Keratinocyte (primary cell): Measurements from ENCODE around the gene KHNYN. TPM values are rescaled to one million over a fixed set of nuclear protein-coding genes. Genes with fewer than 3 reads are reported as not detected.

ENCODE experiments used
- DNase-seq: peaks from one replicate; pipeline ENCODE4 v3.0.0-alpha.2; 2011; ENCODE audit warnings: low read depth, missing footprints, low spot score
- FAIRE-seq: peaks from 2 replicates; lab custom pipeline; 2011; peaks lifted over from hg19 to GRCh38; lab: Jason Lieb, UNC
- H2AFZ ChIP-seq: 2 replicates; pipeline ENCODE4 v1.6.0; 2012; ENCODE audit warnings: low read length, control low read depth, inconsistent platforms; ENCODE audit not compliant: control insufficient read depth
- H3K27ac ChIP-seq: 2 replicates; pipeline ENCODE4 v1.5.1; 2011; ENCODE audit warnings: low read length; ENCODE audit not compliant: control insufficient read depth, insufficient read depth
- H3K27me3 ChIP-seq: 3 replicates; pipeline ENCODE4 v1.6.0; 2011; ENCODE audit warnings: low read length; ENCODE audit not compliant: control insufficient read depth, insufficient read depth; ENCODE audit errors: extremely low read depth
- H3K36me3 ChIP-seq, 2 experiments: 2 replicates in 1 of 2; 3 replicates in 1 of 2; pipeline ENCODE4 v1.5.1; 2011; ENCODE audit warnings: low read length in 2 of 2, mild to moderate bottlenecking in 1 of 2; ENCODE audit not compliant: control insufficient read depth in 2 of 2, insufficient read depth in 2 of 2; ENCODE audit errors: extremely low read depth in 1 of 2
- H3K4me1 ChIP-seq: 3 replicates; pipeline ENCODE4 v1.5.1; 2011; ENCODE audit warnings: low read length; ENCODE audit not compliant: control insufficient read depth, insufficient read depth; ENCODE audit errors: extremely low read depth
- H3K4me2 ChIP-seq: 3 replicates; pipeline ENCODE4 v1.6.0; 2011; ENCODE audit warnings: low read depth, low read length; ENCODE audit not compliant: control insufficient read depth, insufficient read depth; ENCODE audit errors: extremely low read depth
- H3K4me3 ChIP-seq, 3 experiments: fragments of 200-600 bp in 1 of 3; sonication (generic) in 1 of 3; 2 replicates in 2 of 3; 3 replicates in 1 of 3; pipeline ENCODE4 v1.5.1; 2011 to 2016; ENCODE audit warnings: low read length in 3 of 3, mild to moderate bottlenecking in 3 of 3, control low read depth in 2 of 3, inconsistent platforms in 1 of 3, low read depth in 1 of 3, mixed read lengths in 1 of 3, mixed run types in 1 of 3, moderate library complexity in 1 of 3; ENCODE audit not compliant: control insufficient read depth in 2 of 3, insufficient read depth in 2 of 3; ENCODE audit errors: extremely low read depth in 1 of 3
- H3K79me2 ChIP-seq: 2 replicates; pipeline ENCODE4 v1.6.0; 2012; ENCODE audit warnings: low read length; ENCODE audit not compliant: control insufficient read depth, insufficient read depth
- H3K9ac ChIP-seq: 3 replicates; pipeline ENCODE4 v1.6.0; 2011; ENCODE audit warnings: low read length; ENCODE audit not compliant: control insufficient read depth, insufficient read depth; ENCODE audit errors: extremely low read depth
- H3K9me1 ChIP-seq: 3 replicates; pipeline ENCODE4 v1.6.0; 2011; ENCODE audit warnings: low read length; ENCODE audit not compliant: control insufficient read depth, insufficient read depth; ENCODE audit errors: extremely low read depth
- H3K9me3 ChIP-seq: 2 replicates; pipeline ENCODE4 v1.5.1; 2012; ENCODE audit warnings: low read depth, low read length; ENCODE audit not compliant: control insufficient read depth
- H4K20me1 ChIP-seq: 3 replicates; pipeline ENCODE4 v1.6.0; 2011; ENCODE audit warnings: low read length; ENCODE audit not compliant: control insufficient read depth, insufficient read depth; ENCODE audit errors: extremely low read depth
- CTCF ChIP-seq, 3 experiments: IDR thresholded peaks in 1 of 3; conservative IDR thresholded peaks in 1 of 3; optimal IDR thresholded peaks in 1 of 3; 2 replicates in 2 of 3; 3 replicates in 1 of 3; pipeline versions ENCODE3 to v1.5.1; 2011; ENCODE audit warnings: low read length in 3 of 3, mild to moderate bottlenecking in 3 of 3, moderate library complexity in 2 of 3, control low read depth in 1 of 3, inconsistent platforms in 1 of 3; ENCODE audit not compliant: insufficient read depth in 2 of 3; ENCODE audit errors: extremely low read depth in 1 of 3
- EZH2 ChIP-seq: IDR thresholded peaks from one replicate; pipeline ENCODE4 v1.6.1; 2012; ENCODE audit warnings: inconsistent platforms, mild to moderate bottlenecking, low read length, moderate library complexity
- dilution Hi-C: fragments of 300-500 bp; cut with MboI; formaldehyde crosslinking; loops from one replicate; pipeline ENCODE4 v1.7.0; 2020; ENCODE audit warnings: low sequenced_read_pairs; ENCODE audit not compliant: extremely low pct_ligation_motif_present
- polyA plus RNA-seq, 5 experiments: library from polyadenylated mRNA; depleted of rRNA in 3 of 5; stranded (reverse) in 3 of 5; stranded (forward) in 1 of 5; unstranded in 1 of 5; fragments of >200 nt; gene quantifications; 1 replicate in 1 of 5; 2 replicates in 3 of 5; 3 replicates in 1 of 5; pipeline versions ENCODE4 v1.2.1 to v1.2.3, GENCODE V29; 2011 to 2012; ENCODE audit warnings: missing spikeins in 2 of 5, low read depth in 1 of 5, low replicate concordance in 1 of 5

The KHNYN gene
- polyA plus RNA-seq, 1 donor (not counting 4 experiments of a cell fraction or from before 2014, with no cell fraction given): 26.0 TPM

DNA sequence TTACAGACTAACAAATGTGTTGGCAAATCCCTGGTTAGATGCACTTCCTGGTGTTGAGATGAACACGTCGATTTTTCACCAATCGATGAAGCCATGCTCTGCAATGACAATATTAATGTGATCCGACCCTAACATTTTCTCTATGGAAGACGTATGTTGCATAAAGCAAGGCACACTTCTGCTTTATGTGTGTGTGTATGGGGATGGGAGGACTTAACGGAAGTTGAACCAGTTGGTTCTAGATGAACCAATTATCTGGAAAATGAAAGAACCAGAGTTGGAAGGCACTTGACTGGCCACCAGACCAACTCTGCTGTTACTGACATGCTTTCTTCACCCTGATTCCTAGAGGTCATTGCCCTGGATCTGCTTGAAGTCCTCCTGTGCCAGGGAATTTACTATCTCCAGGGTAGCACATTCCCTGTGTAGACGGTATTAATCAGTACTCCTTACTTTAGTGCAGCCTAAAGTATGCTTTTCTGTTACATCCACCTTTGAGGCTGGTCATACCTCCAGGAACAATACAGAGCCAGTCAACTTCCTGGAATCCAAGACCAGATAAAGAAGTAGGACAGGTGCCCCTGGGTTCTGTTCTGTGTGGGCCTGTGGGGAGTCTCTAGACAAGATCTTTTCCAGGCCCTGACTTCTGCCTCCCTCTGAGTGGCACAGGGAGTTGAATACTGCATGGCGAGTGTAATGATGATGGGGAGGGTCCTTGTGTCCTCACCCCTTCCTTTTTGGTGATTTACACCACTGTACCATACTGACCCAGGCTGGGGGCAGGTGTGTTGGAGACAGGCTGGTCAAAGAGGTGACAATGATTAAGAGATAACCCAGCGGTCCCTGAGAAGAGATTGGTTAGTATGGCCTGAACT lies 8.7 kb downstream of the KHNYN start:
- no peaks in the 10 kb centered on the region for H3K9me3 ChIP-seq
- no peak overlapping the region for H3K4me3 ChIP-seq
- H3K9me1 ChIP-seq: no peaks in the 10 kb centered on the region
- H2AFZ ChIP-seq: no peak overlapping the region
- no peaks in the 10 kb centered on the region for H4K20me1 ChIP-seq
- no peak overlapping the region for H3K9ac ChIP-seq
- no peak for FAIRE-seq
- H3K36me3 ChIP-seq: peaks cover 42 to 65% of the 10 kb centered on the region in 2 experiments
- no peak overlapping the region for H3K27ac ChIP-seq
- TF ChIP-seq EZH2: no peak
- no peak for TF ChIP-seq CTCF (optimal IDR thresholded peaks at IDR 0.05 in 1 of 3, IDR thresholded peaks at IDR 0.05 in 1 of 3, conservative IDR thresholded peaks at IDR 0.05 in 1 of 3; ENCODE audit: extremely low read depth in 1 of 3, insufficient read depth in 2 of 3, low read length in 3 of 3)
- H3K27me3 ChIP-seq: no peaks in the 10 kb centered on the region
- H3K79me2 ChIP-seq: peaks cover 19% of the 10 kb centered on the region
- no peak for DNase-seq
- H3K4me2 ChIP-seq: no peak overlapping the region
- dilution Hi-C loops: no loop called here
- peaks cover 9% of the 10 kb centered on the region for H3K4me1 ChIP-seq

GRCh38 chr14:24439257-24439656 lies 9.5 kb downstream of the KHNYN start:
- Histone ChIP-seq H3K9me3 (no peaks in the 10 kb centered on the region), H3K79me2 (peaks cover 21% of the 10 kb centered on the region), H3K27ac (no peak overlapping the region), H3K9ac (no peak overlapping the region), H3K36me3 (peaks cover 41 to 59% of the 10 kb centered on the region in 2 experiments), H3K4me2 (no peak overlapping the region), H3K4me3 (no peak overlapping the region), H3K27me3 (no peaks in the 10 kb centered on the region), H3K9me1 (no peaks in the 10 kb centered on the region), H4K20me1 (no peaks in the 10 kb centered on the region), H3K4me1 (peaks cover 12% of the 10 kb centered on the region), H2AFZ (no peak overlapping the region)
- dilution Hi-C loops: no loop called here
- no peak for TF ChIP-seq CTCF (optimal IDR thresholded peaks at IDR 0.05 in 1 of 3, IDR thresholded peaks at IDR 0.05 in 1 of 3, conservative IDR thresholded peaks at IDR 0.05 in 1 of 3; ENCODE audit: extremely low read depth in 1 of 3, insufficient read depth in 2 of 3, low read length in 3 of 3)
- no peak for TF ChIP-seq EZH2
- FAIRE-seq (no peak), DNase-seq (no peak)
